Hematopoietic multipotent progenitor cell treated with erythropoietin and hydrocortisone succinate and interleukin-3 and kit ligand, for 4 days (in vitro differentiated cells): ENCODE measurements around the gene SERPINB5.
A peak's percentile ranks its signal among the peaks of the same experiment; 100 is the strongest.

Experiments used
- DNase-seq: peaks from one replicate; pipeline ENCODE4 v3.0.0-alpha.2; 2015

Gene SERPINB5

DNA sequence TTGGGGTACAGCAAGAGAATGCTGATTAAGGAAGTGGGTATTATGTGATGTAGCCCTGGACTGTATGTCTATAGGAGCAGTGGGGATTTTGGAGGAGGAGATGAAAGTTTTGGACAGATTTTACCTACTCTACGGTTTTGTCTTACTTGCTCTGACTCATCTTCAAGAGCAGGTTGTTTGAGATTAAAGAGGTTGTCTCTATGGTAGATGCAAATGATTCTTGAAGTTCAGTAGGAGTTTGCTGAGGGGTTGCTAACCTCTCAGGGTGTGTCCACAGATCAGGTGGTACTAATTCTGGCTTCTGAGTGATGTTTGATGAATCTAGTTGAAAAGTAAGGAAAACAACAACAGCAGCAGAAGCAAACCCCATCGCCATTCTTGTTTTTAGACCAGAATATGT, 55.7 kb downstream of the SERPINB5 start:
- no peak for DNase-seq

DNA sequence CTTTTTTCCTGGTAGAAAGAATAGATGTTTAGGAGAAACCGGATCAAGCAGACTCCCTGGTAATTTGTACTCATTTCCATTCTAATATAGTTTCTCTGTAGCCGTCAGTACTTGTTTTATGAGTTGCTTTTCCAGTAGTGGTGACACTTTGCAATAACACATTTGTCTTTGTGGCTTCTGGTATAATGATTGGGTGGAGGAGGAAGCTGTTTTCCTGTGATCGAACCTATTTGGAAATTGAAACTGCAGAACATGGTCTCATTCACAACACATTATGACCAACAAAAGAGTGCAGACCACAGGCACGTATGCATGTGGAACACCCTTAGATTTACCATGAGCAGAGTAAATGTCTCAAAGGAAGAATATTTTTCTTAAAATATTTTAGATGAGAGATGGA, 57.9 kb downstream of the SERPINB5 start:
- DNase-seq = no peak

DNA sequence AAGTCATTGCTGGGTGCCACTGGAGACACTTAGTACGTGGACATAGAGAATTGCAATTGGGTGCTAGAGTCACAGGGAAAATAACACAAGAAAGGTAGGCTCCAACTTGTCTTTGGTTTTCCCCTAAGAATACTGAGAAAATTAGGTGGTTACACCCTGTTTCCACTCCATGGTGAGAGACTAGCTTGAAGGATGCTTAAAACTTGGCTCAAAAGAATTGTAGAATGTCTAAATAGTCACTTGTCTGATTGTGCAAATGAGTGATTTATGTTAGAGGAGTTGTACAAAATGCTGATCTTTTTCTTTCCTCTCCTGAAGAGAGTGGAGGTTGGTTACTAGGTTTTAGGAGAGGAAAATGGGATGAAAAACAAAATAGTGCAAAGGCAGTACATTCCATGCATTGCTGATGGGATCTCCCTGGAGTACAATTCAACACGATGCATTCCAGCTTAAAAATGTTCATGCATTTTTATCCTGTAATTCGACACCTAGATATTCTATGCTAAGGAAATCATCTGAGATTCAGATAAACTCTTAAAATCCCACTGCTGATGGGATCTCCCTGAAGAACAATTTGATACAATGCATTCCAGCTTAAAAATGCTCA, 63.2 kb downstream of the SERPINB5 start:
- DNase-seq = no peak

DNA sequence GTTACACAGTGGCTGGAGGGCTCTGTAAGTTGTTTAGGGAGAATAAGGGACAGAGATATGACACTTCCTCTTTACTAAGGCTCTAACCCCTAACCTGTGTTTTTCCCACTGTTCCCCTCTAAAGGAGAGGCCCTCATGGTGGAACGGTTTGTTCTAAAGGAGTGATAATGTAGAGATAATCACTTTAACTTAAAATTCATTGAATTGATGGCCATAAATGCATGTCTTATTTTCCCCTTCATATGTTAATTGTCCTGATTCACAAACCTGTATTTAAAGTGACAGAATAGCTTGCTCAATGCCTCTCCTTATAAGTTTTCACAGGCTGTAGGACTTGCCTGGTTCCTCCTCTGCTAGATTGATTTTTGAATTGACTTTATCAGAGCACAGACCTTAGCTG, 65.3 kb downstream of the SERPINB5 start, which contains the start of gene SERPINB12:
Gene SERPINB12, plus strand, starts transcription at position 301 of the 400 bp plus-strand sequence. CDS start 13,791 bp downstream, outside the sequence.
- DNase-seq = no peak

DNA sequence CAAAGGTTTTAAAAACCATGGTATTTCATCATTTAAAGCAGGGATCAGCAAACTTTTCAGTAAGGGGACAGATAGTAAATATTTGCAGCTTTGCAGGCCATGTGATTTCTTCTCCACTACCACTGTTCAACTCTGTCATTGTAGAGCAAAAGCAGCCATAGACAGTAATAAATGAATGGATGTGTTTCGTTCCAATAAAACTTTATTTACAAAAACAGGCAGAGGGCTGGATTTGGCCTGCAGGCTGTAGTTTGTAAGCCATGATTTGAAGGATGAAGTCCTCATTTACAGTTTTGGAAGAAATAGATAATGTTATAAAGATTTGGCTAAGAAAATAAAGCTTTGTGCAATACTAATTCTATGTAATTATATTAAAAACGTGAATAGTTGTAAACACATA, 67.3 kb downstream of the SERPINB5 start:
- DNase-seq = no peak

DNA sequence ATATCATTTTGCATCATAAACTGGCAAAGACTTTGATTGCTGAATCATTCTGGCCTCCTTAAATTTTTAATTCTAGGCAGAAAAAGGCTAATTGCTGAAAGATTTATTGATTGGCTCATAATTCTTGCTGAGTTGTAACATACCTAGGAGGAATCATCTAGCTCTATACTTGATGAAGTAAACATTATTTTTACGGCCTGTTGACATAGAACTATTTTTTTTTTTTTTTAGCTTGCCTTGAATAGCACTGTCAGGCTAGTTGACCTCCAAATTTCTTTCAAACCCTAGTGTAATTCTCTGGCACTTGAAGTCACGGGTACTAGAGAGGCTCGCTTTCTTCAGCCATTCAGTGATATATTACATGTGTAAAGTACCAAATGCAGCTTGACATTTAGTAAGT, 68.2 kb downstream of the SERPINB5 start:
- no peak for DNase-seq

DNA sequence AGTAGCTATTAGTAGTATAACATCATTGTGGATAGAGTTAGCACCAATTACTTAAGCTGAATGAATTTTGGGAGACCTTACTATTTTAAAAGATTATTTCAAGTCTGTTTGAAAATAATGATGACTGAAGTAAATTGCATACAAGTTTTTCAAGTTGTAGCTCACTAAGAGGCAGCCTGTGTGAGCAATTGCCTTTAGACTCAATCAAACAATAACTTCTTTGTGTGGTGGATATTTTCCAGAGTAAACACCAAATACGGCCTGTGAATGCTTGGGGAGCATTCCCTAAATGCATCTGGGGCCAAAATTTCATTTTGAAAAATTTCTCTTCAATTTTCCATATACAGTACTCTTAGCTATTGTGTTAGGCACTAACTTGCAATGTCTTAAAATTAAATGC, 73.3 kb downstream of the SERPINB5 start:
- no peak for DNase-seq

DNA sequence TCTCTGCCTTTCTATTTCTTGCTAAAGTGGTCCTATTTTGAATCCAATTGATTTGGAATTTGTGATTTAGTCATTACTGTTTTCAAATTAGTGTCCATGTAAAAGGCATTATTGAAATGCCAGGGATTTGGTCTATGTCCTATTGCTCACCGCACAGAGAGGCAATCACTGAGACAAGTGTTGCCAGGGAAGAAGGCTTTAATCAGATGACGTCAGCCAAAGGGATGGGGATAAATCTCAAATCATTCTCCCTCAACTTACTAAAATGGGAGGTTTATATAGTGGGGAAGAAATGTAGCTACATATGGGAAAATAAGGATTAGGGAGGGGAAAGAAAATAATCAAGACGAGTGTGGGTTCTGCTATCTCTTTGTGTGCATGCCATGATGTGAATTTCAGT, 75.0 kb downstream of the SERPINB5 start:
- DNase-seq = no peak

DNA sequence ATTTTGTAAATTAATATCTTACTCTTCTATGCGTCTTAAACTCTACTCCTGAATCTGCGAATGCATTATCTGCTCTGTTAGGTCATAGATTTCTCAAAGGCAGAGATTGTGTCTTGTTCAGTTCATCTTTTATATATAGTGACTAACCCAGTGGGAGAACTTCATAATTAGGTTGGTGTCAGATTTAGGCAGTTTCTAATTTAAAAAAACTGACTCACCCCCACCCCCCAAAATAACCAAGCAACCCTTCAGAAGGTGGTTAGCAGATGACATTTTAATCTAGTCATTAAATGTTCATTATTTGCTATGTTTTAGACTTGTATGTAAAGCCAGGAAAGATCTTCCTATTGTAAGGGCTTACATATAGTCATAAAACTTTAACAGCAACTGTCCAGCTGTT, 75.8 kb downstream of the SERPINB5 start:
- no peak for DNase-seq

DNA sequence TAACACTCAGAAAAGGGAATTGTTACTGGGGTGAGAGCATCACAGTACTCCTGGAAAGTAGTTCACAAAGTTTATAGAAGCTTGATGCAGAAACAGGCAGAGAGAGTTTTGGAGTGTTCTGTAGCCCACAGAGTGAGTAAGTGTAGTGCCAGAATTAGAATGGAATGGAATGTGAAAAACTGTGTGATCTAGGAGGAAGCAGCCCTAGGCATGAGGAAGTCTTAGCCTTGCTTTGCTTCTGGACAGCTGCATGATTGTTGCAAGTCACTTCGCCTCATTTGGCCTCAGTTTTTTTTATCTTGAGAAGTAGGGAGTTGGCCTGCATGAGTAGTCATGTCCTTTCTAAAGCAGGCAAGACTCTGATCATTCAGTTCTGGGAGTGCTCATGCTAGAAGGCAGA, 76.3 kb downstream of the SERPINB5 start:
- peak; percentile 55 for DNase-seq
